Stimulated activated CD4-positive, alpha-beta T cell treated with anti-CD3 and anti-CD28 coated beads, Interleukin-2, amount 100 ng/mL, for 48 hours (primary cell): ENCODE results near the gene ZNF254.
"Not testable (repeated sequence)": the region's sequence is repeated elsewhere in the genome, so short reads cannot be mapped to it uniquely, and the experiment has no call there.

Experiments
- DNase-seq, 2 donors: peaks; one replicate each; pipeline ENCODE4 v3.0.0-alpha.2; 2020

ZNF254 gene

GRCh38 chr19:24073807-24074206 lies 13.2 kb upstream of the ZNF254 start:
- DNase-seq: no peak

GRCh38 chr19:24074720-24075454 lies 12.1 kb upstream of the ZNF254 start:
- no peak for DNase-seq

GRCh38 chr19:24075530-24075929 lies 11.5 kb upstream of the ZNF254 start:
- DNase-seq: not testable (repeated sequence)

- DNase-seq: no peak
These were observed 8.3 kb upstream of the ZNF254 start for GRCh38 chr19:24078680-24079079.

GRCh38 chr19:24081056-24081455 lies 5.9 kb upstream of the ZNF254 start:
- DNase-seq: no peak

- DNase-seq: no peak
These were observed 11.4 kb downstream of the ZNF254 start for GRCh38 chr19:24098359-24098758.

- no peak for DNase-seq
These were observed 12.8 kb downstream of the ZNF254 start for GRCh38 chr19:24099829-24100228.

- DNase-seq: not testable (repeated sequence)
These were observed 13.6 kb downstream of the ZNF254 start for GRCh38 chr19:24100597-24100996.

GRCh38 chr19:24101459-24102115 lies 14.6 kb downstream of the ZNF254 start:
- no peak for DNase-seq

- no peak for DNase-seq
These were observed 40.6 kb downstream of the ZNF254 start for GRCh38 chr19:24127601-24128000.

GRCh38 chr19:24140099-24140498 lies 53.1 kb downstream of the ZNF254 start:
- DNase-seq: no peak

- no peak for DNase-seq
These were observed 53.6 kb downstream of the ZNF254 start for GRCh38 chr19:24140591-24140990.

GRCh38 chr19:24141612-24142011 lies 54.6 kb downstream of the ZNF254 start:
- no peak for DNase-seq

GRCh38 chr19:24142771-24143170 lies 55.8 kb downstream of the ZNF254 start:
- no peak for DNase-seq

- no peak for DNase-seq
These were observed 72.7 kb downstream of the ZNF254 start for GRCh38 chr19:24159707-24160106.

GRCh38 chr19:24166055-24166454 lies 79.1 kb downstream of the ZNF254 start:
- no peak for DNase-seq

GRCh38 chr19:24173882-24174281 lies 86.9 kb downstream of the ZNF254 start:
- DNase-seq: no peak

GRCh38 chr19:24177686-24178085 lies 90.7 kb downstream of the ZNF254 start:
- DNase-seq: no peak

GRCh38 chr19:24178207-24178606 lies 91.2 kb downstream of the ZNF254 start:
- DNase-seq: no peak
